HepG2 (cell line): ENCODE results near the gene M1AP. TPM values are rescaled to one million over a fixed set of nuclear protein-coding genes. Genes with fewer than 3 reads are reported as not detected.

ENCODE experiments used
- GATAD2A ChIP-seq: IDR thresholded peaks from 2 replicates; pipeline ENCODE4 v1.6.1; 2016
- MIXL1 ChIP-seq: IDR thresholded peaks from 2 replicates; pipeline ENCODE4 v1.6.1; 2016
- NR2F6 ChIP-seq, 2 experiments: IDR thresholded peaks; 2 replicates each; pipeline ENCODE4 v1.6.1; 2016; ENCODE audit warnings: antibody characterized with exemption in 1 of 2, mild to moderate bottlenecking in 1 of 2
- RAD21 ChIP-seq: fragments of 450-650 bp; formaldehyde crosslinking; IDR thresholded peaks from 2 replicates; pipeline ENCODE4 v1.5.0; 2020; ENCODE audit warnings: mild to moderate bottlenecking
- ZFX ChIP-seq: sonication (generic); formaldehyde crosslinking; IDR thresholded peaks from 2 replicates; pipeline ENCODE4 v1.4.0; 2020; ENCODE audit warnings: mild to moderate bottlenecking, low read depth, missing genetic modification reagents, moderate library complexity
- ZNF367 ChIP-seq: sonication (generic); formaldehyde crosslinking; IDR thresholded peaks from 2 replicates; pipeline ENCODE4 v1.4.0; 2020; ENCODE audit warnings: missing genetic modification reagents, borderline replicate concordance
- ZNF407 ChIP-seq: sonication (generic); formaldehyde crosslinking; IDR thresholded peaks from one replicate; pipeline ENCODE4 v1.5.1; 2020; ENCODE audit warnings: mild to moderate bottlenecking, missing genetic modification reagents; ENCODE audit errors: not compliant biosample characterization
- ZNF879 ChIP-seq: sonication (generic); formaldehyde crosslinking; IDR thresholded peaks from 2 replicates; pipeline ENCODE4 v1.8.1; 2023; ENCODE audit warnings: missing genetic modification reagents
- polyA plus RNA-seq, 8 experiments: library from polyadenylated mRNA; depleted of rRNA in 3 of 8; stranded (reverse) in 7 of 8; unstranded in 1 of 8; fragments of >200 nt; fragmentation: Illumina TruSeq in 4 of 8; extraction: Trizol in 4 of 8; gene quantifications; 2 replicates each; pipeline versions ENCODE4 v1.2.1 to v1.2.3, GENCODE V29; 2011 to 2016; ENCODE audit warnings: low read depth in 4 of 8, missing spikeins in 1 of 8, mixed read lengths in 1 of 8; ENCODE audit not compliant: insufficient read depth in 1 of 8
- total RNA-seq, 5 experiments: library from RNA; depleted of rRNA; stranded (reverse); fragments of >200 nt; fragmentation: Illumina TruSeq; extraction: Trizol; gene quantifications; 2 replicates each; pipeline ENCODE4 v1.2.3, GENCODE V29; 2016; ENCODE audit warnings: low read depth in 1 of 5
- TF ChIP-seq, protein P1 (sequence below): sonication (generic); formaldehyde crosslinking; IDR thresholded peaks from 2 replicates; pipeline ENCODE4 v1.4.0; 2020; ENCODE audit warnings: missing genetic modification reagents, borderline replicate concordance
- TF ChIP-seq, protein P2 (sequence below): sonication (generic); formaldehyde crosslinking; IDR thresholded peaks from 2 replicates; pipeline ENCODE4 v1.5.1; 2020; ENCODE audit warnings: mild to moderate bottlenecking, missing genetic modification reagents, moderate library complexity
- TF ChIP-seq, protein P3 (sequence below): sonication (generic); formaldehyde crosslinking; IDR thresholded peaks from 2 replicates; pipeline ENCODE4 v1.5.0; 2020; ENCODE audit warnings: missing genetic modification reagents
- TF ChIP-seq, protein P4 (sequence below): IDR thresholded peaks from 2 replicates; pipeline ENCODE4 v1.6.1; 2012; ENCODE audit warnings: inconsistent platforms

Gene M1AP
- total and polyA plus RNA-seq, 2 of the 13 experiments (the other 11 are each of a cell fraction or from before 2014, with no cell fraction given) = not detected

- TF ChIP-seq, protein P1, sequence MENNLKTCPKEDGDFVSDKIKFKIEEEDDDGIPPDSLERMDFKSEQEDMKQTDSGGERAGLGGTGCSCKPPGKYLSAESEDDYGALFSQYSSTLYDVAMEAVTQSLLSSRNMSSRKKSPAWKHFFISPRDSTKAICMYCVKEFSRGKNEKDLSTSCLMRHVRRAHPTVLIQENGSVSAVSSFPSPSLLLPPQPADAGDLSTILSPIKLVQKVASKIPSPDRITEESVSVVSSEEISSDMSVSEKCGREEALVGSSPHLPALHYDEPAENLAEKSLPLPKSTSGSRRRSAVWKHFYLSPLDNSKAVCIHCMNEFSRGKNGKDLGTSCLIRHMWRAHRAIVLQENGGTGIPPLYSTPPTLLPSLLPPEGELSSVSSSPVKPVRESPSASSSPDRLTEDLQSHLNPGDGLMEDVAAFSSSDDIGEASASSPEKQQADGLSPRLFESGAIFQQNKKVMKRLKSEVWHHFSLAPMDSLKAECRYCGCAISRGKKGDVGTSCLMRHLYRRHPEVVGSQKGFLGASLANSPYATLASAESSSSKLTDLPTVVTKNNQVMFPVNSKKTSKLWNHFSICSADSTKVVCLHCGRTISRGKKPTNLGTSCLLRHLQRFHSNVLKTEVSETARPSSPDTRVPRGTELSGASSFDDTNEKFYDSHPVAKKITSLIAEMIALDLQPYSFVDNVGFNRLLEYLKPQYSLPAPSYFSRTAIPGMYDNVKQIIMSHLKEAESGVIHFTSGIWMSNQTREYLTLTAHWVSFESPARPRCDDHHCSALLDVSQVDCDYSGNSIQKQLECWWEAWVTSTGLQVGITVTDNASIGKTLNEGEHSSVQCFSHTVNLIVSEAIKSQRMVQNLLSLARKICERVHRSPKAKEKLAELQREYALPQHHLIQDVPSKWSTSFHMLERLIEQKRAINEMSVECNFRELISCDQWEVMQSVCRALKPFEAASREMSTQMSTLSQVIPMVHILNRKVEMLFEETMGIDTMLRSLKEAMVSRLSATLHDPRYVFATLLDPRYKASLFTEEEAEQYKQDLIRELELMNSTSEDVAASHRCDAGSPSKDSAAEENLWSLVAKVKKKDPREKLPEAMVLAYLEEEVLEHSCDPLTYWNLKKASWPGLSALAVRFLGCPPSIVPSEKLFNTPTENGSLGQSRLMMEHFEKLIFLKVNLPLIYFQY (CRISPR knock-in tag) = peak; percentile 58; the same call in 1 of the 2 replicates
- TF ChIP-seq ZNF407 (CRISPR knock-in tag) = no peak
- TF ChIP-seq, protein P2, sequence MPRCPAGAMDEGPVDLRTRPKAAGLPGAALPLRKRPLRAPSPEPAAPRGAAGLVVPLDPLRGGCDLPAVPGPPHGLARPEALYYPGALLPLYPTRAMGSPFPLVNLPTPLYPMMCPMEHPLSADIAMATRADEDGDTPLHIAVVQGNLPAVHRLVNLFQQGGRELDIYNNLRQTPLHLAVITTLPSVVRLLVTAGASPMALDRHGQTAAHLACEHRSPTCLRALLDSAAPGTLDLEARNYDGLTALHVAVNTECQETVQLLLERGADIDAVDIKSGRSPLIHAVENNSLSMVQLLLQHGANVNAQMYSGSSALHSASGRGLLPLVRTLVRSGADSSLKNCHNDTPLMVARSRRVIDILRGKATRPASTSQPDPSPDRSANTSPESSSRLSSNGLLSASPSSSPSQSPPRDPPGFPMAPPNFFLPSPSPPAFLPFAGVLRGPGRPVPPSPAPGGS (CRISPR knock-in tag) = 0 out of 2 replicates have a peak, but pooled peaks have one; percentile 28
- peak; percentile 14; the same call in 1 of the 2 replicates for TF ChIP-seq GATAD2A
- TF ChIP-seq ZNF879 (CRISPR knock-in tag) = no peak
- no peak for TF ChIP-seq MIXL1 (CRISPR knock-in tag)
- TF ChIP-seq NR2F6 (IDR thresholded peaks at IDR 0.05) = no peak
- TF ChIP-seq NR2F6 (CRISPR knock-in tag; IDR thresholded peaks at IDR 0.05) = peak; percentile 18; the same call in 1 of the 2 replicates
- TF ChIP-seq, protein P3, sequence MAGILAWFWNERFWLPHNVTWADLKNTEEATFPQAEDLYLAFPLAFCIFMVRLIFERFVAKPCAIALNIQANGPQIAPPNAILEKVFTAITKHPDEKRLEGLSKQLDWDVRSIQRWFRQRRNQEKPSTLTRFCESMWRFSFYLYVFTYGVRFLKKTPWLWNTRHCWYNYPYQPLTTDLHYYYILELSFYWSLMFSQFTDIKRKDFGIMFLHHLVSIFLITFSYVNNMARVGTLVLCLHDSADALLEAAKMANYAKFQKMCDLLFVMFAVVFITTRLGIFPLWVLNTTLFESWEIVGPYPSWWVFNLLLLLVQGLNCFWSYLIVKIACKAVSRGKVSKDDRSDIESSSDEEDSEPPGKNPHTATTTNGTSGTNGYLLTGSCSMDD (CRISPR knock-in tag) = no peak
- TF ChIP-seq, protein P4, sequence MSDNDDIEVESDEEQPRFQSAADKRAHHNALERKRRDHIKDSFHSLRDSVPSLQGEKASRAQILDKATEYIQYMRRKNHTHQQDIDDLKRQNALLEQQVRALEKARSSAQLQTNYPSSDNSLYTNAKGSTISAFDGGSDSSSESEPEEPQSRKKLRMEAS = no peak
- TF ChIP-seq ZNF367 = no peak
- peak; percentile 88 for TF ChIP-seq RAD21 (CRISPR knock-in tag)
- peak; percentile 83 for TF ChIP-seq ZFX (CRISPR knock-in tag)
Measured at GRCh38 chr2:74587664-74588277, 60.4 kb downstream of the M1AP start (continued).
